Fibroblast of mammary gland (primary cell): Measurements from ENCODE around the gene HRK.

ENCODE experiments used
- DNase-seq: peaks from one replicate; pipeline ENCODE4 v3.0.0-alpha.2; 2010; ENCODE audit warnings: low read depth
- H3K4me3 ChIP-seq: 2 replicates; pipeline ENCODE4 v1.5.1; 2011; ENCODE audit warnings: low read depth, mild to moderate bottlenecking, low read length, moderate library complexity; ENCODE audit not compliant: control insufficient read depth
- TF ChIP-seq, protein P1 (sequence below): conservative IDR thresholded peaks from 2 replicates; pipeline ENCODE4 v1.5.1; 2011; ENCODE audit warnings: low read depth, low read length, inconsistent platforms; ENCODE audit not compliant: control insufficient read depth, insufficient read depth

Gene HRK

GRCh38 chr12:116835484-116835883, 45.8 kb downstream of the HRK start:
- no peak overlapping the region for H3K4me3 ChIP-seq
- TF ChIP-seq, protein P1, sequence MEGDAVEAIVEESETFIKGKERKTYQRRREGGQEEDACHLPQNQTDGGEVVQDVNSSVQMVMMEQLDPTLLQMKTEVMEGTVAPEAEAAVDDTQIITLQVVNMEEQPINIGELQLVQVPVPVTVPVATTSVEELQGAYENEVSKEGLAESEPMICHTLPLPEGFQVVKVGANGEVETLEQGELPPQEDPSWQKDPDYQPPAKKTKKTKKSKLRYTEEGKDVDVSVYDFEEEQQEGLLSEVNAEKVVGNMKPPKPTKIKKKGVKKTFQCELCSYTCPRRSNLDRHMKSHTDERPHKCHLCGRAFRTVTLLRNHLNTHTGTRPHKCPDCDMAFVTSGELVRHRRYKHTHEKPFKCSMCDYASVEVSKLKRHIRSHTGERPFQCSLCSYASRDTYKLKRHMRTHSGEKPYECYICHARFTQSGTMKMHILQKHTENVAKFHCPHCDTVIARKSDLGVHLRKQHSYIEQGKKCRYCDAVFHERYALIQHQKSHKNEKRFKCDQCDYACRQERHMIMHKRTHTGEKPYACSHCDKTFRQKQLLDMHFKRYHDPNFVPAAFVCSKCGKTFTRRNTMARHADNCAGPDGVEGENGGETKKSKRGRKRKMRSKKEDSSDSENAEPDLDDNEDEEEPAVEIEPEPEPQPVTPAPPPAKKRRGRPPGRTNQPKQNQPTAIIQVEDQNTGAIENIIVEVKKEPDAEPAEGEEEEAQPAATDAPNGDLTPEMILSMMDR, result no peak
- no peak for DNase-seq

DNA sequence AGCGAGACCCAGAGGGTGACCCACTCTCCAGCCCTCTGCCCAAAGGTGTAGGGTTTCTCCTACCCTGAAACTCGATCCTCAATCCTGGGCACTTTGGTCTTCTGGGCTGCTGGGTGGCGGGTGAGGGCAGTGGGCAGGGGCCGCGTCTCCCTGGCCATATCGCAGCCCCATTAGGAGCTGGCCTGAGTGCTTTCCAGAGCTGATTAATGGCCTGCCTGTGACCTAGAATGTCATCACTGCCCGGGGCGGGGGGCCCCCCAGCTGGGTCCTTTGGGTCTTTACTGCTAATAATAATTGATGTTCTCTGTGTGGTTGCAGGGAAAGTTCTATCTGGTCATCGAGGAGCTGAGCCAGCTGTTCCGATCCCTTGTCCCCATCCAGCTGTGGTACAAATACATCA, 47.8 kb downstream of the HRK start:
- no peak overlapping the region for H3K4me3 ChIP-seq
- no peak for DNase-seq
- TF ChIP-seq, protein P1, result no peak

DNA sequence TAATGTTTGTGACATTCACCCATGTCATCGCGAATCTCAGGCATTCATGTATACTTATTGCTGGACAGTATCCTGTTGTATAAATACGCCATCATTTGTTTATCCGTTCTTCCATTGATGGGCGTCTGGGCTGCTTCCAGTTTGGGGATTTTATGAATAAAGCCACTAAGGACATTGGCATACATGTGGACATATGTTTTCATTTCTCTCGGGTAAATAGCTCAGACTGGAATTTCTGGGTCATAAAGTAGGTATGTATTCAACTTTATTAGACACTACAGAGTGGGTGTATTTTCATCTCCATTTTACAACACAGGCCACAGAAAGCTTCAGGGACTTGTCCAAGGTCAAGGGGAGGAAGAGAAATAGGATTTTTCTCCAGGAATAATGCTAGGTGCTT, 48.9 kb downstream of the HRK start:
- DNase-seq, result no peak
- TF ChIP-seq, protein P1, result no peak
- no peak overlapping the region for H3K4me3 ChIP-seq

DNA sequence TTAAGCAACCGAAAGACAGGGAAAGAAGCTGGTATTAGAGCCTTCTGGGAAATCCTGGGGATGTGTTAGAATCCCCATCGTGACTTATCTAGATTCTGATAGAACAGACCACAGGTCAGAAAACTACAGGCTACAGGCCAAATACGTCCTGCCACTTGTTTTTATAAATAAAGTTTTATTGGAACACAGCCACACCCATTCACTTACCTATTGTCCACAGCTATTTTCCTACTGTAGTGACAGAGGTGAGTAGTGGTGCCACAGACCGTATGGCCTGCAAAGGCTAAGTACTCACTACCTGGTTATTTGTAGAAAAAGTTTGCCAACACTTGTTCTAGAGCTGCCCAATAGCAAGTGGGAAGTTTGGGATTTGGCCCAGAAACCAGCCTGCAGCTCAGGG, 53.8 kb downstream of the HRK start:
- no peak for DNase-seq
- H3K4me3 ChIP-seq, result no peak overlapping the region
- TF ChIP-seq, protein P1, result no peak

DNA sequence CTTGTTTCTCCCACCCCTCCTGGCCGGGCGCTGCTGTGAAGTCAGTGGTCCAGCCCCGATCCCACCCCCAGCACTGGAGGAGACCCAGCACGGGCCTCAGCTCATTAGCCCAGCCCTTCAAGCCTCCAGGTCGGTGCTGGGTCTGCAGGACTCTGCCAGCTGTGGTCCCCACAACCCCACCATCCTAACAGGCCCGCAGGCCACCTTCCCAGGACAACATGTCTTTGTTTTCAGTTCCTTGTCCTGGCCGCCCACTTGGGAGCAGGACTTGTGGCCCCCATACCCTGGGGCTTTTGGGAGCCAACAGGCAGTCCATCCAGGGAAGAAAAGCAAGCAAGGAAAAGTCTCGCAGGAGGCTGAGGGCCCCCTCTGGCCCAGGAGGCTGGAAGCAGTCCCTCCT, 60.0 kb downstream of the HRK start:
- TF ChIP-seq, protein P1, result no peak
- H3K4me3 ChIP-seq, result no peak overlapping the region
- no peak for DNase-seq

GRCh38 chr12:116820064-116820656, 61.1 kb downstream of the HRK start:
- DNase-seq, result no peak
- TF ChIP-seq, protein P1, result no peak
- no peak overlapping the region for H3K4me3 ChIP-seq

DNA sequence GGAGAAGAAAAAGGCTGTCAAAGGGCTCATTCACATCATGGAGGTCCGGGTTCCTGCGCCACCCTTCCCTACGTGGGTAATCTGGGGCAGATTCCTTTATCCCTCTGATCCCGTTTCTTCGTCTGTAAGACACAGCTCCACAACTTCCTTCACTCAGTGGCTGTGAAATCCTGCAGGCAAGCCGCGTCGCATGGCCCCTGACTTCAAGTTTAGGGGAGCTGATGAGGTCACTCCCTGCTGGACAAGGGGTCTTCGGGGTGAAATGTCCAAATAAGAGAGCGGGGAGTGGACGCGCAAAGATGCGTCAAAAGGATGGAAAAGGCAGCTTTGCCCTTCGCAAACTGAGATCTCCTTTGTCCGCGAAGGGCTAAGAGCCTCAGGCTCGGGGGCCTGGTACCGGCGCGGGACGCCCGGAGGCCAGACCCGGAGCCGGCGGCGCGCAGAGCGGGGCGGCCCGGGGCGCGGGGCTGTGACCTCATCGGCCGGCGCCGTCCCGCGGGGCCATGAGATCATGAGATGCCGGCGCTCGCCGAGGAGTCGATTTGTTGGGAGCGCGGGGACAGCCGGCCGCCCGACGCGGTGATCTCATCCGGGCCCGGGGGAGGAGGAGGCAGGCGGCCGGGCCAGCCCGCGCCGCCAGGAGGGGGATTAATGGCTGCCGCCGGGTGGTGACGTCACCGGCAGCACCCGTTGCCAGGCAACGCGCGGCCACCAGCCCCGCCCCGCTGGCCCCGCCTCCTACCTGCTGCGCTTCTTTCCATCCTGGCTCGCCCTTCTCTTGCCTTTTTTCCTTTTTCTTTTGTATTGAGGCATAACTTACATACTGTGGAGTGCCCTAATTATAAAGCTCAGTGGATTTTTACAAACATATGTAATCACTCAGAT, 62.1 kb downstream of the HRK start:
- DNase-seq, result peak; percentile 89
- TF ChIP-seq, protein P1, result no peak
- peak overlapping the region; percentile 80 for H3K4me3 ChIP-seq
